Measurements from ENCODE around the gene CSKMT. TPM values are rescaled to one million over a fixed set of nuclear protein-coding genes. Genes with fewer than 3 reads are reported as not detected.

The CSKMT gene
- total RNA-seq, 1 experiment from 2014 or later, result 63.5 TPM

- POLR2A ChIA-PET, result interaction anchor here (0.9 to 2.3 kb wide), 4 partner anchors 16 to 132 kb away, joined by 3 to 6 read pairs (median 4); partner anchors contain the start of genes C11orf98, CSKMT, EEF1G and HNRNPUL2
- TF ChIP-seq POLR2A (IDR thresholded peaks at IDR 0.05; ENCODE audit: borderline replicate concordance, extremely low read depth, insufficient read depth, insufficient read length), result no peak
- no peak for TF ChIP-seq MAX (IDR thresholded peaks at IDR 0.05)
- TF ChIP-seq YY1 (IDR thresholded peaks at IDR 0.05; ENCODE audit: extremely low read depth, insufficient replicate concordance, low read depth, low read length), result no peak
- TF ChIP-seq FOSL1 (IDR thresholded peaks at IDR 0.05; ENCODE audit: low read depth), result no peak
- no peak for TF ChIP-seq EZH2phosphoT487 (IDR thresholded peaks at IDR 0.05; ENCODE audit: borderline replicate concordance)
- TF ChIP-seq ATF3 (IDR thresholded peaks at IDR 0.05), result no peak
- no peak for TF ChIP-seq SRF (IDR thresholded peaks at IDR 0.05; ENCODE audit: low read depth)
- TF ChIP-seq JUND (IDR thresholded peaks at IDR 0.05), result no peak
- no peak for TF ChIP-seq TCF7L2 (IDR thresholded peaks at IDR 0.05; ENCODE audit: borderline replicate concordance, extremely low read depth, insufficient read depth, insufficient read length)
- no peak for TF ChIP-seq POLR2AphosphoS5 (IDR thresholded peaks at IDR 0.05; ENCODE audit: low read depth, low read length)
- no peak for TF ChIP-seq EGR1 (IDR thresholded peaks at IDR 0.05; ENCODE audit: low read depth)
- TF ChIP-seq RAD21 (IDR thresholded peaks at IDR 0.05; ENCODE audit: low read depth), result no peak
- TF ChIP-seq REST (IDR thresholded peaks at IDR 0.05; ENCODE audit: low read depth), result no peak
- no peak for TF ChIP-seq CTCF (IDR thresholded peaks at IDR 0.05 in 2 of 3, conservative IDR thresholded peaks at IDR 0.05 in 1 of 3; ENCODE audit: borderline replicate concordance in 1 of 3, insufficient read depth in 1 of 3, low read depth in 2 of 3, low read length in 2 of 3)
- TF ChIP-seq ZBTB33 (IDR thresholded peaks at IDR 0.05; ENCODE audit: extremely low read depth, insufficient replicate concordance, low read length), result no peak
- no peak for TF ChIP-seq ZNF274 (IDR thresholded peaks at IDR 0.05; ENCODE audit: low read depth, low read length)
- no peak for TF ChIP-seq CEBPB (IDR thresholded peaks at IDR 0.05; ENCODE audit: low read depth)
- Histone ChIP-seq H3K4me2 (ENCODE audit: low read length) (peak overlapping the region; percentile 85), H3K4me1 (ENCODE audit: control insufficient read depth in 1 of 2, insufficient read depth in 2 of 2, low read length in 2 of 2) (peaks cover 5 to 20% of the 10 kb centered on the region in 2 experiments), H3K9ac (ENCODE audit: low read length) (peak overlapping the region; percentile 84), H3K4me3 (replicated peaks in 1 of 2; ENCODE audit: low read depth in 1 of 2, low read length in 2 of 2) (peak overlapping the region; percentile 50 to 75), H3K79me2 (ENCODE audit: insufficient read depth, low read length) (peaks cover 12% of the 10 kb centered on the region), H3K27me3 (ENCODE audit: insufficient read depth, low read length) (no peaks in the 10 kb centered on the region), H3K27ac (ENCODE audit: low read depth, low read length) (peak overlapping the region; percentile 64), H2AFZ (ENCODE audit: low read depth, low read length, poor library complexity, severe bottlenecking) (no peak overlapping the region), H4K20me1 (ENCODE audit: insufficient read depth) (no peaks in the 10 kb centered on the region), H3K9me3 (ENCODE audit: control insufficient read depth in 1 of 2, insufficient read depth in 1 of 2, low read depth in 1 of 2, low read length in 2 of 2) (no peaks in the 10 kb centered on the region), H3K36me3 (ENCODE audit: control insufficient read depth in 1 of 2, insufficient read depth in 2 of 2, low read length in 2 of 2) (peaks cover 10 to 32% of the 10 kb centered on the region in 2 experiments; a peak in 3 of 4 replicates), H3K9me2 (ENCODE audit: insufficient read depth) (no peaks in the 10 kb centered on the region)
- RAD21 ChIA-PET (ENCODE audit: low non-redundant PET in 1 of 2, low total read pairs in 2 of 2, uncharacterized antibody in 2 of 2, unreplicated experiment in 2 of 2), result no interaction called here
- CTCF ChIA-PET, result interaction anchor here (1.2 to 1.5 kb wide), 3 partner anchors 11 to 311 kb away, joined by 4 to 7 read pairs (median 4); no protein-coding TSS in a partner anchor
- DNase-seq (ENCODE audit: low read depth, low spot score) (no peak), ATAC-seq (peak; percentile 6; the same call in 1 of the 2 replicates)
- no TSS peak for BruUV-seq (replicated peaks)
- intact Hi-C loops (cut with micrococcal nuclease), result no loop called here
Observed at GRCh38 chr11:62705413-62705812, 40.3 kb downstream of the CSKMT start.

All from HCT116 (cell line).